NCI-H1105 (cell line): Measurements from ENCODE around the gene APBB2.

Experiments
- DNase-seq: peaks from one replicate; lab custom pipeline; 2025; lab: John Stamatoyannopoulos, UW

The APBB2 gene

GRCh38 chr4:40971338-40971737 lies 243.0 kb downstream of the APBB2 start:
- DNase-seq, result no peak

DNA sequence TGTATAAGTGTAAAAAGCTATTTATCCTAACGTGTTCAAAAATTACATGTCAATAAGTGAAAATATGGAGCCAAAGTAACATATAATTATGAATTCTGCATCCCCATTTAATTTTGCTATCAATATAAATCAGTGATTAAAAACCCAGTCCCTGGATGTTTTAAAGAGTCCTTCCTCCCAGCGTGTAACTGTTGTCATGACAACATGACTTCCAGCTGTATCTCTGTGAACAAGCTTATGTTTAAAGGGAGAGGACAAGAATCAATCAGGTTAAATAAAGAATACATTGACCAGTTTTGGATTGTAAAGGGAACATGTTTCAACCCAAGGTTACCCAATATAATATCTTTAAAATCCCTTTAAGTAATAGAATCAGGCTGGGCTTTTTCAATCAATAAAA lies 244.8 kb downstream of the APBB2 start:
- DNase-seq, result no peak

DNA sequence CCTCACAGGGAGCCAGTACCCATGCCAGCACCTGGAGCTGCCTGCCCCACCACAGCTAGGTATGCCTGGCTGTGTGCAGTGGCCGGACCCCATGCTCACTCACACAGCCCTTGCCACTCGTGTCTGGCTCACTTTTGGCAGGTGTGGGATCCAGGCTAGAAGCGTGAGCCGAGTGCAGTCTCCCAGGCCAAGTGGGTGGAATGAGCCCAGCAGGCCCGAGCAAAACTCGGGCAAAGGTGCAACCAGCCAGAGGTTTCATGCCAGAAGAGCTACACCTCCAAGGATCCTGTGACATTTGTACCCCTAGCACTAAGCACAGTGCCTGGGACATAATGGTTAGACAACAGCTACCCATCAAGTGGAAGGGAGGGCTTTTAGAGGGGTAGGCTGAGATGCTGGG lies 246.8 kb downstream of the APBB2 start:
- DNase-seq, result no peak

- DNase-seq, result no peak
Measured at GRCh38 chr4:40966091-40966490, 248.3 kb downstream of the APBB2 start.

GRCh38 chr4:40963897-40964478 lies 250.4 kb downstream of the APBB2 start:
- no peak for DNase-seq

- no peak for DNase-seq
Measured at GRCh38 chr4:40962551-40963180, 251.7 kb downstream of the APBB2 start.

- DNase-seq, result no peak
Measured at GRCh38 chr4:40960941-40961340, 253.4 kb downstream of the APBB2 start.

- DNase-seq, result no peak
Measured at GRCh38 chr4:40957281-40957680, 257.1 kb downstream of the APBB2 start.

- DNase-seq, result no peak
Measured at GRCh38 chr4:40956721-40957255, 257.6 kb downstream of the APBB2 start.

DNA sequence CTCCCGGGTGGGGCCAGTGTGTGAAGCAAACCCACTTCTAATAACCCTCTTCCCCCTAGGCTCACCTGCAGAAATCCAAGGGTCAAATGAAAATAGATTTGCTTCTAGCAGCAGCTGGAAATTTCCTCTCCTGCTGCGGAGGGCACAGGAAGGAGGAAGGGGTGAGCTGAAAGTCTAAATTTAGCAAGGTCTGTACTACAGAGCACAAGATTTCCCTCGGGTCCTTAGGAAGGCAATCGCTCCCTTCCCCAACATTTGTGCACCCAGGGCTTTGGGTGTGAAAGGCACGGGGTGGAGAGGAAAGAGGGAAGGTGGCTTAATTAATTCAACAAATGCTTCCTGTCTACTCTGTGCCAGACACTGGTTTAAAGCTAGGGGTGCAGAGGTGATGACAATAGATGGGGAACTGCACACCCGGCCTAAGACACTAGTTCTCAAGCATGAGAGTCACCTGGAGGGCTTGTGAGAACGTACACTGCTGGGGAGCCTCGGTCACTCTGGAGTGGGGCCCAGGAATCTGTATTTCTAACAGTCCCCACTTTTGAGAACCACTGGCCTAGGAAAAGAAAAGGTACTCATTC lies 260.2 kb downstream of the APBB2 start:
- no peak for DNase-seq

GRCh38 chr4:40953283-40954087 lies 260.9 kb downstream of the APBB2 start:
- no peak for DNase-seq

DNA sequence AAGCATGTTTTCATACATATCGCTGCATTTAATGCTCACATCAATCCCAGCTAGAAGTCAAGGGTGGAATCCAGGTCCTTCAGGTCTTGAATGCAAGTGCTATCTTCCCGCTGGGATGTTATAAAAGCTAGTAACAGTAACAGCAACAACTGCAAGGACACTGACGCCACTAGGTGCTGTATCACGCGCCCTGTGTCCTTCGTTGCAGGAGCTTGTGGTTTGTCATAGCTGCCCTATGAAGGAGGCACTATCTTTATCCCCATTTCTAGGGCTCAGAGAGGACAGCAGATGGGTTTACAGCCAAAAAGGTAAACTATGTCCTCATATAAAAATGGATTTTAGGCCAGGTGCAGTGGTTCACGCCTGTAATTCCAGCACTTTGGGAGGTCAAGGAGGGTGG lies 261.7 kb downstream of the APBB2 start:
- no peak for DNase-seq

GRCh38 chr4:40952217-40952616 lies 262.1 kb downstream of the APBB2 start:
- DNase-seq, result no peak

DNA sequence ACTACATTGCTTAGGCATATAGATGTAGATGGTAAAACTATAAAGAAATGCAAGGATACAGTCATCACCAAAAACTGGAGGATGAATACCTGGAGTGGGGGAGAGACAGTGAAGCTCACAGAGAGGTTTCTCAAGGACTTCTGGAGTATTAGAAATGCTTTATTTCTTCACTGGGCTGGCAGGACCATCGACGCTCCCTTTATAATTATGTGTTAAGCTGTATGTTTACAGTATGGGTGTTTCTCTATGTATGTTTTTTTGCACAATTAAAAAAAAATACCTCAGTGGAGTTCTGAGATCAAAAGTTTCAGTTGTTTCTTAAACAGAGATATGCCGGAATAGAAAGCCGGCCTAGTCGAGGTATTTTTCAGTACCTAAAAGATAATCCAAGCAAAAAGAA lies 263.3 kb downstream of the APBB2 start:
- DNase-seq, result no peak

- DNase-seq, result no peak
Measured at GRCh38 chr4:40949358-40950100, 264.8 kb downstream of the APBB2 start.

- DNase-seq, result no peak
Measured at GRCh38 chr4:40948014-40948413, 266.3 kb downstream of the APBB2 start.

GRCh38 chr4:40946652-40947051 lies 267.7 kb downstream of the APBB2 start:
- DNase-seq, result no peak

DNA sequence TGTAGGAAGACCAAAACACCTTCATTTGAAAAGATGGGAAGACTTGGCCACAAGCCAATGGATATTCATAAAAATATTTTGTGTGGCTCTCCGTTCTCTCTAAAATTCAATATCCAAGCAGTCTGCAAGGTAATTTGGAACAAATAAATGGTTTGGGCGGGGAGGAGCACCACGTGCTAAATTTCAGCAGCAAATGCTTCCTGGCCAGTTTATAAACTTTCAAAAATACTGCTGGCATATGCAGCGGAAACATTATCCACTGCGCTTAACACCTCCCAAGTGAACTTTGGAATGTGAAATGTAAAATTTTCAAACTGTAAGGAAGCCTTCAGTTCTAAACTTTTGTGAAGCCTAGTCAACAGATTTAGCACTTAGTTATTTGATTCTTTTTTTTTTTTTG lies 273.6 kb downstream of the APBB2 start:
- DNase-seq, result no peak

GRCh38 chr4:40940317-40940741 lies 274.0 kb downstream of the APBB2 start:
- no peak for DNase-seq

- no peak for DNase-seq
Measured at GRCh38 chr4:40939856-40940255, 274.5 kb downstream of the APBB2 start.

- DNase-seq, result no peak
Measured at GRCh38 chr4:40938337-40938736, 276.0 kb downstream of the APBB2 start.

DNA sequence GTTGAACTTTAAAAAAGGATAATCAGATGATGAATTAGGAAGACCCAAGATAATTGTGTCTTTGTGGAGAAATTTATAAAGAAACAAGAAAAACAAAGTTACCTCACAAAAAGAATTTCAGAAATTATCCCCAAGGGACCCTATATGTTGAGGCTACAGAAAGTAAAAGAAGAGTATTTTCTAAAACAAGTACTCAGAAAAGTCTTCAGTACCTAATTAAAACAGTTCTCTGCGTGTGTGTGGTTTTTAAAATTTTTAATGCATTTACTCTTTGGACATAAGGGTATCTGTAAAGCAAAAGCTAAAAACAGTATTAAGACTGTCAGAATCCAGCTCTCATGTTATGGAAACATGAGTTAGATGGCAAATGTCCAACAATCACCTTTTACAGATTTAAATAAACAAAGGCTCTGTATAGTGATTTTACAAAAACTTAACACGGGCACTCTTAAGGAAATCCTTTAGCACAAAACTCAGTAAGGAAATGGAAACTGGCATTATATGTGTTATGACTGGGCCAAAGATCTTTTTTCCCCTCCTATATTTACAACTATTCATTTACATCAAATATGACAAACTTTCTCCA lies 277.1 kb downstream of the APBB2 start:
- no peak for DNase-seq
